ENCODE measurements around the gene MARCHF10.

DNA sequence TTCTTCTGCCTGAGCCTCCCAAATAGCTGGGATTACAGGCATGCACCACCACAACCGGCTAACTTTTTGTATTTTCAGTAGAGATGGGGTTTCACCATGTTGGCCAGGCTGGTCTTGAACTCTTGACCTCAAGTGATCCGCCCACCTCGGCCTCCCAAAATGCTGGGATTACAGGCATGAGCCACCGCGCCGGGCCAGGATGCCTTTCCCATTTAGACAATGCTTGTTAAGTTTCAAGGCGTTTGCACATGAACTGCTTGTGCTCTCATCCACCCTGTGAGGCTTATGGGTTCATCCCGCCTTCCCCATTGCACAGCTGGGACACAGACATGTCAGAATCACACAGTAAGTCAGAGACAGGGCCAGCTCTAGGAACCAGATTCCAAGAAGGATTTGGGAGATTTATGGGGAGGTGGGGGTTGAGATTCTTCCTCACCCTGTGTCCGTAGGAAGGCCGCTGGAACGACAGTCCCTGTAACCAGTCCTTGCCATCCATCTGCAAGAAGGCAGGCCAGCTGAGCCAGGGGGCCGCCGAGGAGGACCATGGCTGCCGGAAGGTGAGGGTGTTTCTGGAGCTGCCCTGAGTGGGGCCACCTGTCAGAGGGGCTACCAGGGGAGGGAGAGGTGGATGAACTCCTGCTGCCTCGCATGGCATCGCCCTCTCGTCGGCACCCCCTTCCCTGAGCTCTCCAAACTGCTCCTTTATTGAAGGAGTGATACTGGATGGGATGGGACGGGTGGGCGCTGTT lies 134.3 kb downstream of the MARCHF10 start:
- TF ChIP-seq, protein P1, sequence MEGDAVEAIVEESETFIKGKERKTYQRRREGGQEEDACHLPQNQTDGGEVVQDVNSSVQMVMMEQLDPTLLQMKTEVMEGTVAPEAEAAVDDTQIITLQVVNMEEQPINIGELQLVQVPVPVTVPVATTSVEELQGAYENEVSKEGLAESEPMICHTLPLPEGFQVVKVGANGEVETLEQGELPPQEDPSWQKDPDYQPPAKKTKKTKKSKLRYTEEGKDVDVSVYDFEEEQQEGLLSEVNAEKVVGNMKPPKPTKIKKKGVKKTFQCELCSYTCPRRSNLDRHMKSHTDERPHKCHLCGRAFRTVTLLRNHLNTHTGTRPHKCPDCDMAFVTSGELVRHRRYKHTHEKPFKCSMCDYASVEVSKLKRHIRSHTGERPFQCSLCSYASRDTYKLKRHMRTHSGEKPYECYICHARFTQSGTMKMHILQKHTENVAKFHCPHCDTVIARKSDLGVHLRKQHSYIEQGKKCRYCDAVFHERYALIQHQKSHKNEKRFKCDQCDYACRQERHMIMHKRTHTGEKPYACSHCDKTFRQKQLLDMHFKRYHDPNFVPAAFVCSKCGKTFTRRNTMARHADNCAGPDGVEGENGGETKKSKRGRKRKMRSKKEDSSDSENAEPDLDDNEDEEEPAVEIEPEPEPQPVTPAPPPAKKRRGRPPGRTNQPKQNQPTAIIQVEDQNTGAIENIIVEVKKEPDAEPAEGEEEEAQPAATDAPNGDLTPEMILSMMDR (IDR thresholded peaks at IDR 0.05; ENCODE audit: poor library complexity) = no peak
- no peak for TF ChIP-seq EZH2 (IDR thresholded peaks at IDR 0.05; ENCODE audit: borderline replicate concordance)

All from hepatocyte (in vitro differentiated cells).